Stomach (tissue), 9 donors: ENCODE results near the gene CRTAC1. TPM values are rescaled to one million over a fixed set of nuclear protein-coding genes. Genes with fewer than 3 reads are reported as not detected.

ENCODE experiments used
- DNase-seq, 2 donors: peaks; one replicate each; pipeline versions ENCODE4 v3.0.0 to v3.0.0-alpha.2; 2013 to 2019
- H3K27ac ChIP-seq, 5 donors: fragments of 200-600 bp in 4 of 5; sonication (generic) in 4 of 5; one replicate each; pipeline ENCODE4 v1.5.1; 2013 to 2019; ENCODE audit warnings: mild to moderate bottlenecking in 1 of 5, moderate library complexity in 1 of 5
- H3K27me3 ChIP-seq, 3 donors: fragments of 200-600 bp; sonication (generic); one replicate each; pipeline ENCODE4 v1.5.1; 2017 to 2019; ENCODE audit warnings: mixed run types in 1 of 3
- H3K36me3 ChIP-seq, 4 donors: fragments of 200-600 bp; sonication (generic); 1 replicate in 3 of 4; 2 replicates in 1 of 4; pipeline ENCODE4 v1.5.1; 2016 to 2019
- H3K4me1 ChIP-seq, 4 donors: fragments of 200-600 bp; sonication (generic); one replicate each; pipeline ENCODE4 v1.5.1; 2016 to 2019
- H3K4me3 ChIP-seq, 4 donors: fragments of 200-600 bp; sonication (generic) in 3 of 4; one replicate each; pipeline ENCODE4 v1.5.1; 2016 to 2019; ENCODE audit warnings: mild to moderate bottlenecking in 1 of 4
- H3K9me3 ChIP-seq, 4 donors: fragments of 200-600 bp; sonication (generic); one replicate each; pipeline ENCODE4 v1.5.1; 2016 to 2019
- CTCF ChIP-seq, 7 experiments: fragments of 450-650 bp in 4 of 7; fragments of 200-600 bp in 3 of 7; sonication (generic) in 3 of 7; IDR thresholded peaks; one replicate each; pipeline ENCODE4 v1.5.1; 2016 to 2019; ENCODE audit warnings: antibody characterized with exemption in 7 of 7, control low read depth in 2 of 7, mild to moderate bottlenecking in 1 of 7
- EP300 ChIP-seq: sonication (generic); formaldehyde crosslinking; IDR thresholded peaks from one replicate; pipeline ENCODE4 v1.6.1; 2017; ENCODE audit warnings: antibody characterized with exemption
- POLR2A ChIP-seq, 4 donors: fragments of 450-650 bp; IDR thresholded peaks; one replicate each; pipeline ENCODE4 v1.6.1; 2016; ENCODE audit warnings: antibody characterized with exemption in 4 of 4, control low read depth in 2 of 4, mild to moderate bottlenecking in 1 of 4, moderate library complexity in 1 of 4
- POLR2AphosphoS5 ChIP-seq, 3 donors: sonication (generic); formaldehyde crosslinking; IDR thresholded peaks; one replicate each; pipeline ENCODE4 v1.6.1; 2016; ENCODE audit warnings: antibody characterized with exemption in 3 of 3
- WGBS, 5 donors: extraction: QIAGEN DNeasy Blood & Tissue Kit in 3 of 5; methylation state at CpG; one replicate each; pipeline versions ENCODE4 v1.1.5 to v1.1.7; 2013 to 2018; 5-methylcytosine and 5-hydroxymethylcytosine counted together
- intact Hi-C: fragments of 100-400 bp; cut with DNase I; formaldehyde crosslinking; loops from one replicate; pipeline ENCODE4 v1.15.1; 2023; ENCODE audit warnings: low total_unique reads
- polyA plus RNA-seq, 3 donors: library from polyadenylated mRNA; stranded (reverse); fragments of 200-250 nt; gene quantifications; one replicate each; pipeline ENCODE4 v1.2.3, GENCODE V29; 2013
- total RNA-seq, 5 donors: library from RNA; depleted of rRNA; stranded (reverse); fragments of >200 nt; gene quantifications; one replicate each; pipeline versions ENCODE4 v1.1.0 to v1.2.3, GENCODE V29; 2014 to 2016
- donor health status: healthy with polysubstance abuse.
- donor health status: Bipolar disorder and iron deficiency.
- donor health status: healthy.

Gene CRTAC1
- total and polyA plus RNA-seq, 8 donors = 0.06 to 21.4 (median 0.77) TPM; not detected in 2

GRCh38 chr10:97911217-97911616, 119.2 kb downstream of the CRTAC1 start:
- Histone ChIP-seq H3K27me3 (peaks cover 0 to 66% (median 0%) of the 10 kb centered on the region in 3 donors), H3K27ac (no peak overlapping the region), H3K4me3 (no peak overlapping the region), H3K4me1 (peaks cover 4 to 12% (median 7%) of the 10 kb centered on the region in 4 donors), H3K36me3 (no peaks in the 10 kb centered on the region), H3K9me3 (no peaks in the 10 kb centered on the region)
- DNase-seq = no peak
- WGBS, 5 donors = 54 to 68% (median 57%) methylated on average over 5 of the region's 5 CpGs
- intact Hi-C loops = loop anchor here (5.0 kb wide), 1 partner anchor 131 kb away; no protein-coding TSS in a partner anchor
- TF ChIP-seq EP300 (no peak), CTCF (IDR thresholded peaks at IDR 0.05) (no peak), POLR2A (IDR thresholded peaks at IDR 0.05) (no peak), POLR2AphosphoS5 (IDR thresholded peaks at IDR 0.05) (no peak)

DNA sequence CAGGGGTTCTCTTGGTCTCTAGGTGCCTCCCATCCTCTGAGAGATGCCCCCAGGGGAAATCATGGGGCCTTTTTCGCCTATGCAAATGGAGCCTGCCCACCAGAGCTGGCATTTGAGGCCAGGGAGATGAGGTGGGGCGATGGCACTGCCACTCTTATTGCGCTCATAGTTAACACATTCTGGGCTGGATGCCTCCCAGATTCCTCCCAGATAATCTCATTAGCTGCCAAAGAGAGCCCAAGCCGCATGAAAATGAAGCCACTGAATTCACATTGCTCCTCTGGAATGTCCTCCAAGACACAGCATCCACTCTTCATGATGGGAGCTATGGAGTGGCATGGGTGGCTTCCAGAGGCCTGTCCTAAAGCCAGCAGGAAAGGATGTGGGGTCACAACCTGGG, 119.8 kb downstream of the CRTAC1 start:
- 73 to 83% (median 79%) methylated on average over 4 of the region's 4 CpGs for WGBS, 5 donors

DNA sequence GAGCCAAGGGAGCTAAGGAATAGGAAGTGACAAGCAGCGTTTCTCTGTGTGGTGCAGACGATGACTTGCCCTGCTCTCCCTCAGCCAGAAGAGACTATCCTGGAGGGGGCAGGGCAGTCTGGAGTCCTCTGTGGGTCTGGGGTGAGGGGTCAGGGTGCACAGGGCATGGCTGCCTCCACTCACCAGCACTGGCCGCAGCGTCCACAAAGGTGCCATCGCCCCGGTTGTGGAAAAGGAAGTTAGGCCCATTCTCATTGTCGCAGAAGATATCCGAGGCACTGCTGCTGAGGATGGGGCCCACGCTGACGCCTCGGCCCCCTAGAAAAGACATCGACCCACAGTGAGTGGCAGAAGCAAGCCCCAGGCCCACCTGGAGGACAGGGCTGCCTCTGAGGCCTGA, 122.6 kb downstream of the CRTAC1 start:
- H3K4me3 ChIP-seq = no peak overlapping the region
- H3K4me1 ChIP-seq = no peaks in the 10 kb centered on the region
- H3K27ac ChIP-seq = no peak overlapping the region
- TF ChIP-seq EP300 (no peak), CTCF (IDR thresholded peaks at IDR 0.05) (no peak), POLR2A (IDR thresholded peaks at IDR 0.05) (no peak), POLR2AphosphoS5 (IDR thresholded peaks at IDR 0.05) (no peak)
- H3K9me3 ChIP-seq = no peaks in the 10 kb centered on the region
- no peaks in the 10 kb centered on the region for H3K36me3 ChIP-seq
- 44 to 87% (median 85%) methylated on average over 2 to 12 of the region's 12 CpGs for WGBS, 5 donors
- peaks cover 0 to 61% (median 0%) of the 10 kb centered on the region in 3 donors for H3K27me3 ChIP-seq
- intact Hi-C loops = no loop called here
- no peak for DNase-seq

More for the DNA sequence above, 119.8 kb downstream of the CRTAC1 start:
- H3K27me3 ChIP-seq = peaks cover 0 to 65% (median 0%) of the 10 kb centered on the region in 3 donors
- TF ChIP-seq POLR2A (IDR thresholded peaks at IDR 0.05) (no peak), EP300 (no peak), POLR2AphosphoS5 (IDR thresholded peaks at IDR 0.05) (no peak), CTCF (IDR thresholded peaks at IDR 0.05) (no peak)
- no peaks in the 10 kb centered on the region for H3K9me3 ChIP-seq
- H3K27ac ChIP-seq = no peak overlapping the region
- no peak overlapping the region for H3K4me3 ChIP-seq
- no peak for DNase-seq
- no peaks in the 10 kb centered on the region for H3K36me3 ChIP-seq
- peaks cover 4 to 8% (median 7%) of the 10 kb centered on the region in 4 donors for H3K4me1 ChIP-seq
- intact Hi-C loops = loop anchor here (5.0 kb wide), 1 partner anchor 132 kb away; no protein-coding TSS in a partner anchor

DNA sequence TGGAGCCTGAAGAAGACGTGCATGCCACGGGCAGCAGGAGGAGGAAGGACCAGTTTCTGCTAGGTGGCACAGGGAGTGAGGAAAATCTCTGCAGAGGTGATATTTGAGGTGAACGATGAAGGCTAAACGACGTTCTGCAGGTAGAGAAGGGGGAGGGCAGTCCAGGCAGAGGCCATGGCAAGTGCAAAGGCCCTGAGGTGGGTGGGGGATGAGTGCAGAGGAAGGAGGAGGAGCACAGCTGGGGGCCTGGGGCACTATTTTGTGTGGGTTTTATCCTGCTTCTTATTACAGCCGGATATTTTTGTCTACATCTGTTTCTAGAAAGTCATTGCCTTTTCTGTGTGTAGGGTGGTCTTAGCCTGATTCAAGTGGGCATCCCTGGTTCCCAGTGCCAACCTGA, 123.2 kb downstream of the CRTAC1 start:
- WGBS, 5 donors = 69 to 90% (median 83%) methylated on average over 5 to 6 of the region's 6 CpGs
- no peaks in the 10 kb centered on the region for H3K9me3 ChIP-seq
- no peaks in the 10 kb centered on the region for H3K36me3 ChIP-seq
- TF ChIP-seq POLR2A (IDR thresholded peaks at IDR 0.05) = no peak
- no peak for TF ChIP-seq EP300
- no peak for DNase-seq
- H3K27ac ChIP-seq = no peak overlapping the region
- peaks cover 0 to 58% (median 0%) of the 10 kb centered on the region in 3 donors for H3K27me3 ChIP-seq
- intact Hi-C loops = no loop called here
- H3K4me3 ChIP-seq = no peak overlapping the region
- no peaks in the 10 kb centered on the region for H3K4me1 ChIP-seq

DNA sequence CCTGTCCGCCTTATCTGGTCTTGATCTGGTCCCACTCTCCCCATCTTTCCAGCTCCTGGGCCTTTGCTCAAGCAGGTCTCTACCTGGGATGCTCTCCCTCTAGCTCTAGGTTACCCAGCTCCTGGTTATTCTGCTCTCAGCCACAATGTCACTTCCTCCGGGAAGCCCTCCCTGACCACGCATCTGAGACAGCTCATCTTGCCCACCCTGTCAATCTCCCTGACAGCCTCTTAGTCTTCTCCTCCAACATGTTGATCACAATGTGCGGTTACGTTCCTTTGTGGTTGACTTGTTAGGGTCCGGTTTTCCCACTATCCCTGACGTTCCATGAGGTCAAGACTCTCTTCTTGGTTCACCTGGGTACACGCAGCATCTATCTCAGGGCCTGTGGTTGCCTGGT, 125.1 kb downstream of the CRTAC1 start:
- Histone ChIP-seq H3K4me1 (no peaks in the 10 kb centered on the region), H3K36me3 (no peaks in the 10 kb centered on the region), H3K9me3 (no peaks in the 10 kb centered on the region), H3K27me3 (peaks cover 0 to 43% (median 0%) of the 10 kb centered on the region in 3 donors), H3K4me3 (no peak overlapping the region), H3K27ac (no peak overlapping the region)
- no peak for TF ChIP-seq POLR2A (IDR thresholded peaks at IDR 0.05)
- TF ChIP-seq EP300 = no peak
- TF ChIP-seq CTCF (IDR thresholded peaks at IDR 0.05) = no peak
- TF ChIP-seq POLR2AphosphoS5 (IDR thresholded peaks at IDR 0.05) = no peak
- intact Hi-C loops = no loop called here
- no peak for DNase-seq
- 77 to 82% (median 82%) methylated on average over 8 of the region's 8 CpGs for WGBS, 5 donors
